RCC 7860 (cell line): ENCODE data around the gene GABRG2.
"Not testable (repeated sequence)": the region's sequence is repeated elsewhere in the genome, so short reads cannot be mapped to it uniquely, and the experiment has no call there.

Experiments used
- DNase-seq: peaks from one replicate; pipeline ENCODE4 v3.0.0-alpha.2; 2015; ENCODE audit warnings: low spot score
- FAIRE-seq: peaks from 2 replicates; lab custom pipeline; 2012; peaks lifted over from hg19 to GRCh38; lab: Jason Lieb, UNC

Gene GABRG2

DNA sequence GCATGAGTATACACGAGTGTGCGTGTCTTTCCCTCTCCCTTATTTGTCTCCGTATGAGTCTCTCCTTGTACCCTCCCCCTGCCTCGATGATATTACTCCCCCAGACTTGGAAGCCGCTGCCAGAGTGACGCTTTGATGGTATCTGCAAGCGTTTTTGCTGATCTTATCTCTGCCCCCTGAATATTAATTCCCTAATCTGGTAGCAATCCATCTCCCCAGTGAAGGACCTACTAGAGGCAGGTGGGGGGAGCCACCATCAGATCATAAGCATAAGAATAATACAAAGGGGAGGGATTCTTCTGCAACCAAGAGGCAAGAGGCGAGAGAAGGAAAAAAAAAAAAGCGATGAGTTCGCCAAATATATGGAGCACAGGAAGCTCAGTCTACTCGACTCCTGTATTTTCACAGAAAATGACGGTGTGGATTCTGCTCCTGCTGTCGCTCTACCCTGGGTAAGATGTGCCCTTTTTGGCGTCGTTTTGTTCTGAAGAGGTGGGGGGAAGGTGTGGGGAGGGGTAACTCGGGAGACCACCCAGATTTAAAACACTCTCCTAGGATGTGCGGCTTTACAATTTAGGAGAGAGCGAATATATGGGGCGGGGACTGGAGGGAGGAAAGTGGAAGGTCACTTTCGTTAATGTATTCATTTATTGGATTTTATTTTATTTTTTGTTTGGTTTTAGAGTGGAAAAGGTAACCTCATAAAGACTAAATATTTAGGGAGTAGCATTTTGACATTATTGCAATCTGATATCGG is at the start of gene GABRG2:
Gene GABRG2, plus strand, starts transcription at position 119 of the 757 bp plus-strand sequence. Its CDS starts 227 bp downstream, at position 346.
- DNase-seq (no peak), FAIRE-seq (no peak)

DNA sequence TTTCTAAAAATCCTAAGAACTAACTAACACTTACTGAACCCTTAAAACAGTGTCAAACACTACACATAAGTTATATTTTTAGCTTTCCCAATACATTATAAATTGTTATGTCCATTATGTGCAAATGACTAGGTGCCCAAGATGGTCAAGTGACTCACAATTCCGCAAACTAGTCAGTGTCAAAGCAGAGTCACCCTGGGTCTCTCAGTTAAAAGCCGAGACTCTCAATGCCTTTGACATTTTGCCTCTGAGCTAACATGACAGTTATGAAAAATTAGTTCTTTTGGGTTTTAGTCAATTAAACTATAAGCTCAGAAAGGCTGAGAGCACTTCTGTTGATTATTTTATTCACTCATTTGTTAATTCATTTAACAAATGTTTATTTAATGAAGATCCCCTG is 42.3 kb upstream of the GABRG2 start:
- DNase-seq (no peak), FAIRE-seq (no peak)

DNA sequence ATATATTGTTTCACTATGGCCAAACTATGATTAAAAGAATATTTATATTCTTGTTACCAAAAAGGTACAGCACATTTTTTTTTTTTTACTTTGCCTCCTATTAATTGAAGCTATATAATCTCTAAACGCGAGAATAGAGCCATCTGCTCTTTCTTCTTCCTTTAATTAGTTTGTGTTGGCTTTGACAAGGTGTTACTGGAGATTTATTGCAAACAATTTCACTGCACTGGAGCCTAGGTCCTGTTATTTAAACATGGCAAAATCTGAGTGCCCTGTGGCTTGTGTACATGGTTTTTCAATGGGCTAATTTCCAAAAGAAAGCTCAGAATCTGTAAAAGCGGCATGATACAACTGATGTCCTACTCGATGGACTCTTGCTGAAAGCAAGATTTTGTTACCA is 40.8 kb upstream of the GABRG2 start:
- no peak for FAIRE-seq
- DNase-seq = no peak

DNA sequence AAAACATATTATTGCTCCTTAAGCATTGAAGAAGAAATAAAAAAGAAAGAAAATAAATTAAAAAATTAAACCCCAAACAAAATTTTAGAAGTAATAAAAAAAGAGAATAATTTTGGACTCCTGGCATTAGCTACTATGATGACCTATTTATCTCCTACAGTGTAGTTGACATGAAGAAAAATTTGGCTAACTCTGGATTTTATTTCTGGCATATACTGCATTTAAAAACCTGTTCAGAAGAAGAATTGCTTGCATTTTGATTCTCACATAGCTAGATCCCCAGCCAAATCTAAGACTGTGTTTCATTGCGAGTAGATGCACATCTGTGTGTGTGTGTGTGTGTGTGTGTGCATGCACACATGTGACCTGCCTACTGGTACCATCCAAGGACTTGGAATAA is 30.1 kb upstream of the GABRG2 start:
- FAIRE-seq = no peak
- no peak for DNase-seq

DNA sequence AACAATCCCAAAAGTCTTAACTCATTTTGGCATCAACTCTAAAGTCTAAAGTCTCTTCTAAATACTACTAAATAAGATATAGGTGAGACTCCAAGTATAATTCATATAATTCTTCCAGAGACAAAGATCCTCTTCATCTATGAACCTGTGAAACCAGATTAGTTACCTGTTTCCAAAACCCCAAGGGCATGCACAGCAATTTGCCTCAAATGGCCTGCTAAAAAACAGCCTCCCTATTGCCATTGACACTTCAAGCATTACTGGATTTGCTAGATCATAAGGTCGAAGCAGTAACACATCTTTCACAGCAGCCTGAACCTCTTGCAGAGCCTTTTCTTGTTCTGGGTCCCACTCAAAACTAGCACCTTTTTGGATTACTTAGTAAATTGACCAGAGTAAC is 20.3 kb upstream of the GABRG2 start:
- DNase-seq (no peak), FAIRE-seq (no peak)

DNA sequence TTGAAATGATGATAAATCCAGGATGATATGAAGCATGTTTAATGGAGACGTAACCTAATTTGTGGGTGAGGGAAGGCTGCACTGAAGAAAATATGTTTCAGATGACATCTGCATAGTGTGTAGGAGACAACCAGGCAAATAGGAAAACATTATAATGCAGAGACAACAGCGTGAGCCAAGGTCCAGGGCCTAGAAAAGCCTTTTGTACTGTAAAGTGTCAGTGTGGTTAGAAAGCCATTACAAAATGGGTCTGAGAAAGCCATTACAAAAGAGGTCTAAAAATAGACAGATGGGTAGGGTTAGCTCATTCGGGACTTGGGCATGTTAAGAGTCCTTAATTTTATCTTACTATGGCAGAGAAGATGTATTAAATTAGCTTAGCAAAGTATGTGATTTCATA is 14.9 kb upstream of the GABRG2 start:
- FAIRE-seq = no peak

DNA sequence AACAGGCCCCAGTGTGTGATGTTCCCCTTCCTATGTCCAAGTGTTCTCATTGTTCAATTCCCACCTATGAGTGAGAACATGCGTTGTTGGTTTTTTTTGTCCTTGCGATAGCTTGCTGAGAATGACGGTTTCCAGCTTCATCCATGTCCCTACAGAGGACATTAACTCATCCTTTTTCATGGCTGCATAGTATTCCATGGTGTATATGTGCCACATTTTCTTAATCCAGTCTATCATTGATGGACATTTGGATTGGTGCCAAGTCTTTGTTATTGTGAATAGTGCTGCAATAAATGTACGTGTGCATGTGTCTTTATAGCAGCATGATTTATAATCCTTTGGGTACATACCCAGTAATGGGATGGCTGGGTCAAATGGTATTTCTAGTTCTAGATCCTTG is 12.5 kb upstream of the GABRG2 start:
- DNase-seq, FAIRE-seq: not testable (repeated sequence)

More for the DNA sequence above, 14.9 kb upstream of the GABRG2 start:
- DNase-seq = no peak

DNA sequence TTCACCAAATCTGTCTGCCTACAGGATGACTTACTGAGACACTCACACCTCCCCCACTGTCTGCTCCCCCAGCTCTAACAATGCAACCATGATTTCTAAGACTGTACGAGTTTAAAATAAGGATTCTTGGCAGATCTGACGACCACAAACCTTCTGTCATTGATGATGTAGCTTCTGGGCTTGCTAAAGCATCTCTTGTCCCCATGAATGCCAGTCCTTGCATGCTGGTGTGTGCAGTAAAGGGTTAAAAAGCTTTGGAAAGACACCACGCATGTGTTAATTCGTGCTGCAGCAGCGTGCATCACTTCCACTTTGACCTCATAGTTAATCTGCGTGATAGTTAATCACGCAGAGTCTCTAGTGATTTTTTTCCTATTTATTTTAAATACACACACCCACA is 411 bp upstream of the GABRG2 start:
- FAIRE-seq (no peak), DNase-seq (no peak)

DNA sequence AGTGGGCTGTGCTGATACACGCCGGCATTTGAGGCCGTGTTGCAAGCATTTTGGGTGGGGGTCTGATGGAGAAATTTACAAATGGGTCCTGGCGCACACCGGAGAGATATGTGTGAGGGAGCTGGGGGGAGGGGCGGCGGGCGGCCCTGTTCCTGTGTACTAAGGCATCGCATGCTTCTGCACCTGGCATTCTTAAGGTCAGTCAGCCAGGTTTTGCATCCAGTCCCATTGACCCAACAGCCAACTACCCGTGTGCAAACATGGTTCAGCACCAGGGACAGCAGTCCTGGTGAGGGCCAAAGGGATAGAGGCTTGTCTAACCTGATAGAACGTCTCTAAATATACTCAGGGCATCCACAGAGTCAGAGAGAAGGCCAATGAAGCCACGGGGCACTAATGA is 839 bp downstream of the GABRG2 start:
- DNase-seq = no peak
- FAIRE-seq = no peak

DNA sequence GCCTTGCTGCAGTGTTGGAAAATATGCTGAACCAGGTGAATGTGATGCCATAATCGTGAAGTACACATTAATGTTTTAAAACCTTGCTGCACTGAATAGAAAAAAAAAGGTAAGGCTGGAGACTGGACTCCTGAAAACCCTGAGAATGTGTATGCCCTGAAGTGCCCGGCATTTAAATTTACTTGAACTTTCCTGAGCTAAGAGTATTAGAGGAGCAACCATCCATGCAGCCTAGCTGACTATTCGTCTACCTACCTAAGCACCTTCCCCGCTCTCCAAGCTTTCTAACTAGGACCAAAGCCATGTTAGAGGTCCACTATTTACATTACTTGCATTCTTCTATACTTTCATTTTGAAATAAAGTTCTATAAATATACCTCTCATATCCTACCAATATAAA is 1.4 kb downstream of the GABRG2 start:
- no peak for FAIRE-seq

DNA sequence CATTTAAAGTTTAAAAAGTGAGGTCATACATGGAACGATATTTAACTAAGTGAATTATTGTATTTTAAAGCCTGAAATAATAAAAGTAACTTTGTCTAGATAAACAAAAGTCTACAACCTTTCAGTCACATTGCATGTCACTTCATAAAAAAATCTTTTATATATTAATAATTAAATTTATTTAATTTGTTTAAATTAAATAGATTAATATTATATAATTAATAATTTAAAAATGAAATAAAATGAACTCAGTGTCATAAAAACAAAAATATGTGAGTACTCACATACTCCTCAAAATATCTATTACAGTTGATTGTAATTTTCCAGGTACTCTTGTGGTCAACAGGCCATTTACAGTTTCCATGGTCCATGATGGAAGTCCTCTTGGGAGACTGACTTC is 11.2 kb downstream of the GABRG2 start:
- FAIRE-seq = no peak

More for the DNA sequence above, 1.4 kb downstream of the GABRG2 start:
- no peak for DNase-seq

DNA sequence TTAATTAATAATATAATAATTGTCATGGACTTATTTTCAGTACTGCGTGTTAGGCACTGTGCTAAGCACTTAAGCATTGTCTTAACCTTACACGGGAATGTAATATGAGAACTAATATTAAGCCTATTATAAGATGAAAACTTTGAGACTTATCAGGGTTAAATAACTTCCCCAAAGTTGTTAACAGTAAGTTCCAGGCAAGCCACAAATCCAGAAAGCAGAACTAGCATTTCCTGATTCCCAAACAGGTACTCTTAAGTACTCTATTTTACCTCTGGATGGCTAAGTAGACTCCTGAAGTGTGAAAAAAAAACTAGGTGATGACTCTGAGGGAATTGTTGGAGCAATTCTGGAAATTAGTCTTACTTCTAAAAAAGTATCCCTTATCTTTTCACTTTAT is 23.8 kb downstream of the GABRG2 start:
- FAIRE-seq (no peak), DNase-seq (no peak)

More for the DNA sequence above, 11.2 kb downstream of the GABRG2 start:
- no peak for DNase-seq

DNA sequence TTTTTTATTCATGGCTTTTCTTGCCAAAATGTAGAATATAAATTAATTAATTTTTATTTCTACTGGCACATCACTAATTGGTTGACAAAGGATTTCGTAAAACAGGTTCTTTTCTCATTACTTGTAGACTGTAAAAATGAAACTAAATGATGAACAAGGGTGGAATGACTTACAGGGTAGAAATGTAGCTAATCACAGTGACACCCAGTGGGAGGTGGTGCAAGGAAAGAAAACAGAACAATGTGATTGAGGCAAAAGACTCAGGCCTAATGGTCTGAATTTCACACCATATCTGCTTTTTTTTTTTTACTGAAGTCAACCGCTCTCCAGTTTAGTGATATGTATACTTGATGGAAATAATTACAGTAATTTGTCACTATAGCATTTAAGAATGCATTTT is 28.9 kb downstream of the GABRG2 start:
- FAIRE-seq (no peak), DNase-seq (no peak)

DNA sequence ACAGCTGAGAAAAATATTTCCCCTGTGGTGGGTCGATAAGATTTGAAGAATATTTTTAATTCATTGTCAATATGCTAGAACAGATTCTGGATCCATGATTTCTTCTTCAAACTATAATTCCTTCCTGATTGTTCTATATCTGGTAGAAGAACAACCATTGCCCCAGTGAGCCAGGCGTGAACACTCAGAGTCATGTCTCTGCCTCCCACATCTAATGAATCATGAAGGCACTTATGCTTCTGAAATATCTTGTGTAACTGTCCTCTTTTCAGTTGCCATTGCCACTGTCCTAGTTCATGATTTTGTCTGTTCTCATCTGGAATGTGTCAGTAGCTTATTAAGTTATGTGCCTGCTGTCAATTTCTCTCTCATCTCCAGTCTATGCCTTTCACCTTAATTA is 40.0 kb downstream of the GABRG2 start:
- no peak for DNase-seq
- no peak for FAIRE-seq

DNA sequence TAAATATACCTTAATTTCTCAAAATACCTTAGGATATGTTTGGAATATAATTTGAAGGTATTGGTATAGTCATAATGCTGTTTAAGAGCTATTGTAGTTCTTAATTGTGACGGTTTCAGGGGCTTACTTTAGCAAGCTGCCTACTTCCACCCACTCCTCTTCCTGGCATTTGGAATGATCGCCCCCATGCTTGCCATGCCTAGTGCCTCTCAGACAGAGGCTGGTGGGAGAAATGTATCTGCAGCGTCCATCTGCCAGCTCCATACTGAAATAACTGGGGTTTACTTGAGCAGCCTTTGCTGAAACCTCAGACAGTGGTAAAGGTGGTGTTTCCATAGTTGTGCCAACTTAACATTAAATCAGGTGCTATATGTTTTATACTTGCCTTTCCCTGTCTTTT is 52.2 kb downstream of the GABRG2 start:
- no peak for FAIRE-seq
- DNase-seq = no peak

DNA sequence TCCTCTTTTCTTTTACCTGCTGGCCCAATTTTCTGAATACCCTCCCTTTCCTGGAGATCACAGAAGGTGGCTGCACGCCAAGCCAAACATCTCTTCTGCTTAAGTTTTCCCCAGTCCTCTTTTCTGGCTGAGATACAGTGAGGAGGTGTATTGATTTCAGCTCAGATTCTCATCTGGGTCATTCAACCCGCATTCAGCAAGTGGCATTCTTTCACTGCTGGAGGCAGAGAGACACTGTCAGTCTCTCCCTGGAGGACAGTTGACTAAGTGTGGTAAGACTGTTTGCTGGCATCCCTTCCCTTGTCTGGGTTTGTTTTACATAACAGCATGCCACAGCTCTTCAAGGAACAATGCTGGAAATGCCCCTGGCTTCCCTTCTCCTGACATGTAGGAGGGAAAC is 60.5 kb downstream of the GABRG2 start:
- FAIRE-seq (no peak), DNase-seq (no peak)

DNA sequence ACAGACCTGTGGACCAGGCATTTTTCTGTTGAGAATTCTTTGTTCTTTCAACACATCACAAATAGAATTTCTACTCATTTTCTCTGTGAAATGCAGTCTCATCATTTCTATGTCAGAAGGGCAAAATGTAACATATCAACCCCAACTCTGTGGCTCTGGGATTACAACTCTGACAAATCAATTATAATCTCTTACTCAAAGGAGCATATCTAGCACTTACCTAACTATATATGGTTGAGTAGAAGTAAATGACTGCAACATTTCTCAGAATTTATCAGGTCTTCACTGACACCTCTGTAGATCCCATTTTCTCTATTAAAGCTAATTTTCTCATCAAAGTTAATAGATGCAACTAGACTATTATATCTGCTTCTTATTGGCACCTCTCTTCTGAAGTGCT is 64.8 kb downstream of the GABRG2 start:
- DNase-seq (no peak), FAIRE-seq (no peak)

DNA sequence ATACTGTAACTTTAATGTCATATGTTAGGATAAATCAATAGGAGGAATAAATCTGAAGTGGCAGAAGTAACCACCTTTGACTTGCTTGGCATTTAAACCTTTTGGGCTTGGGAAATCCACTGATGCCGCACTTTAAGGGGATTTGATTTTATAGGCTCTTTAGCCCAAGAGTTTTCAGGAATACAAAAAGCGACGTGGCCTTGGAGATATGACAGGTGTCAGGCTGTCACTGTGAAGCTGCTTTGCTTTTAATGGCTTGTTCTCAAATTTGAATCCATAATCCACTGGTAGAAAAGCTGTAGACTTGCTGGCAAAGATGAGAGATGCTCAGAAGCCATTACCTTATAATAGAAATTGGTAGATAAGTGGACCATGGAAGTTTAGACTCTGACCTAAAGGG is 71.6 kb downstream of the GABRG2 start:
- DNase-seq (no peak), FAIRE-seq (no peak)

DNA sequence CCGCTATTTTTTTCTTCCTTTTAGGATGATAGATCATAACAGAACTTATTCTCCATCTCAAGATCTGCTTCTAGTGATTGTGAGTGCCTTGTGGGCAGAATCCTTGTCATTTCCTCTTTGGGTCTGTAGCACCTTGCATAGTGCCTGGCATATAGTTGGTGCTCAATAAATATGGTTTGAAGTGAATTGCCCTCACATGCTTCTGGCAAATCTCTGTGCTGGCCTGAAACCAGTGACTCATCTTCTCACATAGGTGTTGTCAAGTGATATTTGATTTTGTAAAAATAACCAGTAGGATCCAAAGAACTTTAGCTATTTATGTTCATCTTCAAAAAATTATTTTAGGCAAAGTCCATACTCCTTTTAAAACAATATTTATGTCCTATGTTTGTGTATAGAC is 86.7 kb downstream of the GABRG2 start:
- no peak for DNase-seq
- no peak for FAIRE-seq

DNA sequence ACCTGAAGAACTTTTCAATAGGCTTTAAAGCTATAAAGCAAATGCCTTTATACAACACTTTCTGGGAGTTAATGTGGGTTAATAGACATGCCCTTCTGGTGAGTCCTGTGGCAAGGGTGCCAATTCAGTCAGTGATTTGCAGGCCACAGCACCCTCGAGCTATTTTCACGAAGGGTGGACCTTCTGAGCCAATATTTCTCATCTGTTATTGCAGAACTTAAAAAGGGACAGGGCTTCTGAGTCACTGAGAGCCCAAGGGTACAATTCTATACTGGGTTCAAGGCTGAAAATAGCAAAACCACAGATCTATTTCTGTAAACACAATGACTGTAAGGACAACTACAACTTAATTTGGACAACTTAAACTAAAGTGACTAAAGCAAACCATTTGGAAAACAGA is 92.8 kb downstream of the GABRG2 start:
- DNase-seq = no peak
- no peak for FAIRE-seq

DNA sequence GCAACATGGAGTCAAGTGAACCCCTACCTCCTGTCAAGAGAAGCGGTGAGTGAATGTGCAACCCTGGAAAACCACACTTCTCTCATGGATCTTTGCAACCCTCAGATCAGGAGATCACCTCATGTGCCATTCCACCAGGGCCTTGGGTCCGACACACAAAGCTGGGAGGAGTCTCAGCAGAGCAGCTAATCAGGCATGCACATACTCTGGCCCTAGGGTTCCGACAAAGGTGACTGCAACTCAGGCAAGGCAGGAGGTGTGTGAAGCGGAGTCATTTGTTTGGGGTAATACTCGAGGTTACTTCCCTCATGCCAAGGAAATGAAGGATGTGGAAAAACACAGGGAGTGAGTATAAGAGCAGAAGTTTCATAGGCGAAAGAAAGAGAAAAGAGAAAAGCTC is 96.1 kb downstream of the GABRG2 start:
- no peak for FAIRE-seq
- no peak for DNase-seq

DNA sequence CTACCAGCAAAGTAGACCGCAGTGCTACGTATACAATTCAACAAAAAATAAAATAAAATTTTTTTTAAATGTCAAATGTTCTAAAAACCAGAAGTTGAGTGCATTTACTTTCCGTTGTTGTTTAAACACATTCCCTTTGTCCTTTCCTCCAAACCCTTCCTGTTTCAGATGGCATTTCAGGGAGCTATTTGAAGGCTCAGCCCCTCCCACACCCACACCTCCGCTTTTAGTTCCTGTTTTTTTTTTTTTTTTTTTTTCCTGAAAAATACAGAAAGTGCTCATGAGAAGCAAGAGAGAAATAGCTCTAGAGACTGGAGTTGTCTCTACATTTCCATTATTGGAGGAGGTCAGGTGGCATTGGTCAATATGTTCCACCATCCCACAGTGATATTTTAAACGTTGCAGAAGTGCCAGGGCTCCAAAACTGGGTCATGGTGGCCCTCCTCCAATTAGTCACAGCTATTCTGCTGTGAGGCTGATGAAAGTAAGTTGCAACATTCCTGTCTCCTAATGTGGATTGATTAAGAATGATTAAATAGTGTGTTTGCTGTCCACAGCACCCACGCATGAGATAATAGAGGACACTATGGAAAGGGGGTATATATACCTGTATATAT is 106.9 kb downstream of the GABRG2 start:
- no peak for FAIRE-seq
- no peak for DNase-seq

DNA sequence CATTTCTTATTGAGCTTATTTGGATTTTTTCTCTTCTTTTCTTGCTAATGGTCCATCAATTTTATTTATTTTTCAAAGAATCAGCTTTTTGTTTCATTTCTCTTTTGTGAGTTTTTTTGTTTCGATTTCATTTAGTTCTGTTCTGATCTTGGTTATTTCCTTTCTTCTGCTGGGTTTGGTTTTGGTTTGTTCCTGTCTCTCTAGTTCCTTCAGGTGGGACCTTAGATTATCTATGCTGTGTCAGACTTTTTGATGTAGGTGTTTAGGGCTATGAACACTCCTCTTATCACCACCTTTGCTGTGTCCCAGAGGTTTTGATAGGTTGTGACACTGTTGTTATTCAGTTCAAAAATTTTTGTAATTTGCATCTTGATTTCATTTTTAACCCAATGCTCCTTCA is 119.8 kb downstream of the GABRG2 start:
- DNase-seq (no peak), FAIRE-seq (no peak)
